Mucosa of descending colon (tissue), 3 donors: ENCODE data around the gene MPDZ. TPM values are rescaled to one million over a fixed set of nuclear protein-coding genes. Genes with fewer than 3 reads are reported as not detected.

Experiments used
- ATAC-seq: fragments of 200-7000 bp; cut with Tn5 transposase; one replicate; pipeline ENCODE4 v1.9.1; 2020; ENCODE audit warnings: mild to moderate bottlenecking, moderate library complexity
- DNase-seq, 3 donors: peaks; one replicate each; pipeline ENCODE4 v3.0.0-alpha.2; 2020
- H3K36me3 ChIP-seq: fragments of 200-600 bp; one replicate; pipeline ENCODE4 v1.8.0; 2021; ENCODE audit warnings: low read depth, mild to moderate bottlenecking
- H3K4me1 ChIP-seq: fragments of 200-600 bp; one replicate; pipeline ENCODE4 v1.8.0; 2021; ENCODE audit warnings: low read depth, mild to moderate bottlenecking
- H3K4me3 ChIP-seq: fragments of 200-600 bp; one replicate; pipeline ENCODE4 v1.8.0; 2021; ENCODE audit warnings: mild to moderate bottlenecking
- H3K9me3 ChIP-seq: fragments of 200-600 bp; one replicate; pipeline ENCODE4 v1.8.0; 2021; ENCODE audit warnings: mild to moderate bottlenecking
- CTCF ChIP-seq: fragments of 200-600 bp; IDR thresholded peaks from one replicate; pipeline ENCODE4 v1.8.0; 2022; ENCODE audit warnings: antibody characterized with exemption, mild to moderate bottlenecking
- intact Hi-C, 2 donors: fragments of 100-400 bp; cut with DNase I in 1 of 2; cut with micrococcal nuclease in 1 of 2; formaldehyde crosslinking; loops; one replicate each; pipeline versions ENCODE4 v1.11.0 to v1.11.1; 2022; cut with DNase I, micrococcal nuclease
- total RNA-seq, 3 donors: library from RNA; stranded (reverse); fragmentation: NEBNext Ultra II Directional in 2 of 3; extraction: Animal tissue kit (Norgen Biotek cat#: 25700) in 2 of 3; gene quantifications; one replicate each; pipeline versions ENCODE4 v1.2.1 to v1.2.4, GENCODE V29; 2021 to 2023
- donor health status: DM: no; HTN: no; CAD: no; lungs with moderate emphysema.
- donor health status: DM: no; HTN: no; CAD: no.
- donor health status: DM: no; HTN: yes; CAD: no.

Gene MPDZ
- total RNA-seq, 3 donors from 2014 or later: 3.4 to 50.7 (median 4.9) TPM

DNA sequence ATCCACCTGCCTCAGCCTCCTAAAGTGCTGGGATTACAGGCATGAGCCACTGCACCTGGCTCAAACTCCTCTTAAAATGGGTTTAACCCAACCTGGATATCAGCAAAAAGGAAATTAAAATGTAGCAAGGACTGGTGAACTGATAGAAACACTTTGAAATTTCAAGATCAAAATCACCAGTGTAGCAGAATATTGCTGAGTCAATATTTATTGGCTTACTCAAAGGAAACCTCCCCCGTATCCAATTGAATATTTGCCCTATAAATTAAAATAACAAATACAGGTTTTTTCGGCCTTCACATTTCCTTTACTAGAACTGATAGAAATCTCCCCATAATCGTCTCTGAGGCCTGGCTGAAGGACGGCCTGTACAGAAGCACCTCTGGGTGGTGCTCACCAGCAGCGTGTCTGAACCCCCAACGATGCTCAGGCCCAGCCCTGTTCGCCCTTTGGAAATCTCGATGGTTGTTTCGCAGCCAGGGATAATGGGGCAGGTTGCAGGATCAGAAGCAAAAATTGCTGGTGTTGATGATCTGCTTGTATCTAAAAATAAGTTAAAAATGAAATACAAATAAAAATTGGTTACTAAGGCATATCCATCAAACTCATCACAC is 156.6 kb downstream of the MPDZ start:
- no peak for DNase-seq
- no peaks in the 10 kb centered on the region for H3K9me3 ChIP-seq
- no peaks in the 10 kb centered on the region for H3K4me1 ChIP-seq
- intact Hi-C loops: no loop called here
- no peak overlapping the region for H3K4me3 ChIP-seq
- TF ChIP-seq CTCF: no peak
- ATAC-seq: no peak
- no peaks in the 10 kb centered on the region for H3K36me3 ChIP-seq

- Histone ChIP-seq H3K9me3 (no peaks in the 10 kb centered on the region), H3K4me3 (no peak overlapping the region), H3K36me3 (no peaks in the 10 kb centered on the region), H3K4me1 (no peaks in the 10 kb centered on the region)
- intact Hi-C loops: no loop called here
- no peak for TF ChIP-seq CTCF
- no peak for ATAC-seq
- no peak for DNase-seq
Measured at GRCh38 chr9:13118313-13118712, 161.2 kb downstream of the MPDZ start.

DNA sequence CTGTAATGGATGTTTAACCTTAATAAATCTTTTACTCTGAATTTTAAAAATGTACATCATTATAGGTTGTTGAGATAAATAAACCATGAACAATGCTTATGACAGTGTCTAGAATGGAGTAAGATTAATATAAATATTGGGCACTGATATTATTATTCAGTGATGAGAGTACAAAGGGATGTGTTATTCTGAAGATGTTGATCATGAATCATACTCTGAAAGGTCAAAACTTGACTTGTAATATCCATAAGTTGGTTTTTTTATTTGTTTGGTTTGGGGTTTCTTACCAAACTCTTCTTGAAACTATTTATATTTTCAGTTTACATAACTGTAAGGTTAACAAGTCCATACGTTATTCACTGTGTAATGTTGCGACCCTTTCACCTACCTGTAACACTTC is 163.2 kb downstream of the MPDZ start:
- TF ChIP-seq CTCF: no peak
- H3K36me3 ChIP-seq: no peaks in the 10 kb centered on the region
- intact Hi-C loops: no loop called here

DNA sequence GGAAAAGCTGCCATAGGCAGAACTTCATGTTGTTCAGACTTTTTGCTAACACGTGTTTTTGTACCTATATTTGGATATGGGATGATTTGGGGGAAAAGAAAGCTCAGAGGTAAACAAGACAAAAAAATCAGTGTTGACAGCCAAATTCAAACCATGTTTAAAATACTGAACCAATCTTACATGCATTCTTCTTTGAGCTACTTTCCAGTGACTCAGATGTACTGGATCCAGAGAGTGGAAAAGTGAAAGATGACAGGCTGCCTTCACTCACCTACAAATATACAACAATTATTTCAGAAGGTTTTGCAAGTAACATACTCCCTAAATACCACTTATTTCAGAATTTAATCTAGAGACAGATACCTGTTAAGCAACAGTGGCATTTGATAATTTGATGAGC is 165.7 kb downstream of the MPDZ start:
- no peak for DNase-seq
- TF ChIP-seq CTCF: no peak
- Histone ChIP-seq H3K4me1 (no peaks in the 10 kb centered on the region), H3K36me3 (no peaks in the 10 kb centered on the region), H3K9me3 (no peaks in the 10 kb centered on the region), H3K4me3 (no peak overlapping the region)
- no peak for ATAC-seq
- intact Hi-C loops: no loop called here

More for the DNA sequence above, 163.2 kb downstream of the MPDZ start:
- Histone ChIP-seq H3K4me3 (no peak overlapping the region), H3K4me1 (no peaks in the 10 kb centered on the region), H3K9me3 (no peaks in the 10 kb centered on the region)
- ATAC-seq: no peak
- no peak for DNase-seq

DNA sequence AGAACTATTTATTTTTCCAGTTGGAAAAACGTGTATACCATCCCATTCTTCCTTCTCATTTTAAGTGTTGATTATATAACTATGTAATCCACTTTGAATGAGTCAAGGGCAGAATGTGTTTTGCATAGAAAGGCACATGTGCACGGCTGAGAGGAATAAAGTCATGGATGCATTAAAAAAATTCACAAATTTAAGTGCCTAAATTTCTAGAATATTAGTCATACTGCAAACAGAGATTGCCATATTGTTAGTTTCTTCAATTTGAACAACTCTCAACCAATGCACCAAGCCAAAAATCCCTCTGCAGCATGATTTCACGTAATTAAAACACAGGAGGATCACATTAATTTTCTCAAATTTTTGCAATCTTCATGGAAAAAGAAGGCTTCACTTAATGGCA is 166.3 kb downstream of the MPDZ start:
- Histone ChIP-seq H3K4me3 (no peak overlapping the region), H3K9me3 (no peaks in the 10 kb centered on the region), H3K4me1 (no peaks in the 10 kb centered on the region), H3K36me3 (no peaks in the 10 kb centered on the region)
- intact Hi-C loops: no loop called here
- DNase-seq (no peak), ATAC-seq (no peak)
- TF ChIP-seq CTCF: no peak

DNA sequence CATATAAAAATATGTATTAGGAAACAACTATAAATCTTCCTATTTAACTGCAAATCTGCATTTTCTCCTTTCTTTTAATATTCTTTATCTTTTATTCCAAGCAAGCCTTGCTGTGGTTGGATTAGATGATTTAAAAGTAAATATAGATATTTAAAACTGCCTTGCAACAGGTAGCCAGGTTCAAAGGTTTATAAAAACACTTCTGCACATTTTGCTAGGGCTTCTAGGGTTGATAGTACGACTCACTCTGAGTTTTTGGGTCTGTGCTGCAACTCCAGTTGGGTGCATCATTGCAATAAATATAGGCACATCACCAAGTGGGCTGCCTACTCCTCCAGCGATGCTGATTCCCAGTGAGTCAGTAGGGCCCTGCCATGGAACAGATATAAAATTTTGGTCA is 167.7 kb downstream of the MPDZ start:
- Histone ChIP-seq H3K4me1 (no peaks in the 10 kb centered on the region), H3K9me3 (no peaks in the 10 kb centered on the region), H3K4me3 (no peak overlapping the region), H3K36me3 (no peaks in the 10 kb centered on the region)
- ATAC-seq (no peak), DNase-seq (no peak)
- TF ChIP-seq CTCF: no peak
- intact Hi-C loops: no loop called here
